Testis (tissue), 2 donors: Measurements from ENCODE around the gene DGLUCY.

ENCODE experiments used
- POLR2A ChIP-seq: fragments of 450-650 bp; IDR thresholded peaks from one replicate; pipeline ENCODE4 v1.6.1; 2017; ENCODE audit warnings: antibody characterized with exemption, mild to moderate bottlenecking, moderate library complexity
- TF ChIP-seq, protein P1 (sequence below), 3 experiments: fragments of 450-650 bp in 2 of 3; fragments of 200-600 bp in 1 of 3; sonication (generic) in 1 of 3; IDR thresholded peaks; one replicate each; pipeline ENCODE4 v1.5.1; 2016 to 2019; ENCODE audit warnings: antibody characterized with exemption in 3 of 3, mild to moderate bottlenecking in 2 of 3, moderate library complexity in 1 of 3

DNA sequence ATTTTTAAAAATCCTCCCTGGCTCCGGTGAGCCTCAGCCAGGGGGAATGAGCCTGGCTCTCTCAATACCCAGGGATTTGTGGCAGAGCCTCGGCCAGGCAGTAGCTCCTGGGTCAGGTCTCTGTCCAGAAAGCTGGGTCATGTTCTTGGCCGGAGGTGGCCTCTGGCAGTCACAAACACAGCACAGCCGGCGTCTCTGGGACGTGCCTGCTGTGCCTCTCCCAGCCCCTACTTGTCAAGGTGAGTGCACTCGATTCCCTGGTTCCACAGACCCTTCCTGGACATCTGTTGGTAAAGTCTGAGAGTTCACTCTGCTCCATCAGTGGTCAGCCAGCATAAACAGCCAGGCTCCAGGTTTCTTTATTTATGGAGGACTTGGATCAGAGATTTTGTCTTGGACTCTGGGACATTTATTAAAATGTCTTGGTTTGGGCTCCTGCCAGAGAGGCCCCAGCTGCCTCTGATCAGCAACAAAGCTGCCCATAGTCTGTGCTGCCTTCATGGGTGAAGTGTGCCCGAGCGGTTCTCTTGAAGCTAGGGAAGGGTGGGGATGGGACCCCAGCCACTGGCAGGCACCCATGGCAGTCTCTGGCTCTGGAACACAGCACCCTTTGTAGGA lies 56.7 kb downstream of the DGLUCY start:
- TF ChIP-seq, protein P1, sequence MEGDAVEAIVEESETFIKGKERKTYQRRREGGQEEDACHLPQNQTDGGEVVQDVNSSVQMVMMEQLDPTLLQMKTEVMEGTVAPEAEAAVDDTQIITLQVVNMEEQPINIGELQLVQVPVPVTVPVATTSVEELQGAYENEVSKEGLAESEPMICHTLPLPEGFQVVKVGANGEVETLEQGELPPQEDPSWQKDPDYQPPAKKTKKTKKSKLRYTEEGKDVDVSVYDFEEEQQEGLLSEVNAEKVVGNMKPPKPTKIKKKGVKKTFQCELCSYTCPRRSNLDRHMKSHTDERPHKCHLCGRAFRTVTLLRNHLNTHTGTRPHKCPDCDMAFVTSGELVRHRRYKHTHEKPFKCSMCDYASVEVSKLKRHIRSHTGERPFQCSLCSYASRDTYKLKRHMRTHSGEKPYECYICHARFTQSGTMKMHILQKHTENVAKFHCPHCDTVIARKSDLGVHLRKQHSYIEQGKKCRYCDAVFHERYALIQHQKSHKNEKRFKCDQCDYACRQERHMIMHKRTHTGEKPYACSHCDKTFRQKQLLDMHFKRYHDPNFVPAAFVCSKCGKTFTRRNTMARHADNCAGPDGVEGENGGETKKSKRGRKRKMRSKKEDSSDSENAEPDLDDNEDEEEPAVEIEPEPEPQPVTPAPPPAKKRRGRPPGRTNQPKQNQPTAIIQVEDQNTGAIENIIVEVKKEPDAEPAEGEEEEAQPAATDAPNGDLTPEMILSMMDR (IDR thresholded peaks at IDR 0.05): no peak
- TF ChIP-seq POLR2A: no peak
